ENCODE results near the gene SLC6A8.
"Not testable (repeated sequence)": the region's sequence is repeated elsewhere in the genome, so short reads cannot be mapped to it uniquely, and the experiment has no call there.

The SLC6A8 gene

DNA sequence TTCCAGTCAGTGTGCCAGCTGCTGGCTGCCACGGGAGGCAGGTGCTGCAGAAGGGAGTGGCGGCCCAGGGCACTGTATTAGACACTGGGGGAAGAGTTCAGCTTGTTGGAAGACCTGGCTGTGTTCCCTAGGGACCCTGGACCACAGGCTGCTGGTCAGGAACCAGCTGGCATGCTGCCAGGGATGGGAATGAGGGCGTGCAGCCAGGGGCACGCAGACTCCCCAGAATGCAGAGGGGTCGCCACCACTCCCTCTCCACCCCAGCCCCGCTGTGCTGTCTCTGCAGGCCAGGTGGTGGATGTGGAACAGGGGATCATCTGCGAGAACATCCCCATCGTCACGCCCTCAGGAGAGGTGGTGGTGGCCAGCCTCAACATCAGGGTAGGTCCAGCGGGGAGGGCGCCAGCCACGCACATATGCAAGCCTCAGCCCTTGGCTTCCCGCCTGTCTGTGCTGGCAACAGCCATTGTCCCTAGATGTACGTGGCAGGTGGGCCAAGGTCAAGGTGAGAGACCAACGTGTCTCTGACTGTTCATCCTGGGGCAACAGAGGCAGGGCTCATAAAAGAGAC, 49.2 kb downstream of the SLC6A8 start:
- H3K4me3 ChIP-seq (ENCODE audit: low read depth, low read length): no peak overlapping the region
- TF ChIP-seq, protein P1, sequence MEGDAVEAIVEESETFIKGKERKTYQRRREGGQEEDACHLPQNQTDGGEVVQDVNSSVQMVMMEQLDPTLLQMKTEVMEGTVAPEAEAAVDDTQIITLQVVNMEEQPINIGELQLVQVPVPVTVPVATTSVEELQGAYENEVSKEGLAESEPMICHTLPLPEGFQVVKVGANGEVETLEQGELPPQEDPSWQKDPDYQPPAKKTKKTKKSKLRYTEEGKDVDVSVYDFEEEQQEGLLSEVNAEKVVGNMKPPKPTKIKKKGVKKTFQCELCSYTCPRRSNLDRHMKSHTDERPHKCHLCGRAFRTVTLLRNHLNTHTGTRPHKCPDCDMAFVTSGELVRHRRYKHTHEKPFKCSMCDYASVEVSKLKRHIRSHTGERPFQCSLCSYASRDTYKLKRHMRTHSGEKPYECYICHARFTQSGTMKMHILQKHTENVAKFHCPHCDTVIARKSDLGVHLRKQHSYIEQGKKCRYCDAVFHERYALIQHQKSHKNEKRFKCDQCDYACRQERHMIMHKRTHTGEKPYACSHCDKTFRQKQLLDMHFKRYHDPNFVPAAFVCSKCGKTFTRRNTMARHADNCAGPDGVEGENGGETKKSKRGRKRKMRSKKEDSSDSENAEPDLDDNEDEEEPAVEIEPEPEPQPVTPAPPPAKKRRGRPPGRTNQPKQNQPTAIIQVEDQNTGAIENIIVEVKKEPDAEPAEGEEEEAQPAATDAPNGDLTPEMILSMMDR (IDR thresholded peaks at IDR 0.05; ENCODE audit: low read depth, low read length, missing control alignments): no peak
- no peak for DNase-seq (ENCODE audit: low read depth)

DNA sequence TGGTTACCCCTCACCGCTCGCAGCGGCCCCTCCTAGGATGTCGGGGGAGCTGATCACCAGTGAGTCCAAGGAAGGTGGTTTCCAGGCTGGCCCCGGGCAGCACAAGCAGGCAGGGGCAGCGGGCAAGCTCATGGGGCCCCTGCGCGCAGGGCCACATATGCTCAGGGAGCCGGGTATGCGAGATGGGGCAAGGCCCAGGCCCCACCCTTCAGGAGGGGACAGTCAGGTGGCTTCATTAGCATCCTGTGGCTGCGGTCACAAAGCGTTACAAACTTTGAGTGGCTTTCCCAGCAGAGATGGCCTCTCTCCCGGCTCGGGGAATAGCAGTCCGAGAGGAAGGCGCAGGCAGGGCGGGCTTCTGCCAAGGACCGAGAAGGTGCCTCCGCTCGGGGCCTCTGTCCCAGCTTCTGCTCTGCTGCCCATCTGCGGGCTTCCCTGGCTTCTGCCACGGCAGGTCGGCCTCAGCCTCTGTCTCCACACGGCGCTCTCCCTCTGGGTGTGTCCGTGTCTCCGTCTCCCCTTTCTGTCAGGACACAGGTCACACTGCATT, 50.4 kb downstream of the SLC6A8 start:
- no peak for DNase-seq (ENCODE audit: low read depth)
- H3K4me3 ChIP-seq (ENCODE audit: low read depth, low read length): no peak overlapping the region
- TF ChIP-seq, protein P1 (IDR thresholded peaks at IDR 0.05; ENCODE audit: low read depth, low read length, missing control alignments): no peak

DNA sequence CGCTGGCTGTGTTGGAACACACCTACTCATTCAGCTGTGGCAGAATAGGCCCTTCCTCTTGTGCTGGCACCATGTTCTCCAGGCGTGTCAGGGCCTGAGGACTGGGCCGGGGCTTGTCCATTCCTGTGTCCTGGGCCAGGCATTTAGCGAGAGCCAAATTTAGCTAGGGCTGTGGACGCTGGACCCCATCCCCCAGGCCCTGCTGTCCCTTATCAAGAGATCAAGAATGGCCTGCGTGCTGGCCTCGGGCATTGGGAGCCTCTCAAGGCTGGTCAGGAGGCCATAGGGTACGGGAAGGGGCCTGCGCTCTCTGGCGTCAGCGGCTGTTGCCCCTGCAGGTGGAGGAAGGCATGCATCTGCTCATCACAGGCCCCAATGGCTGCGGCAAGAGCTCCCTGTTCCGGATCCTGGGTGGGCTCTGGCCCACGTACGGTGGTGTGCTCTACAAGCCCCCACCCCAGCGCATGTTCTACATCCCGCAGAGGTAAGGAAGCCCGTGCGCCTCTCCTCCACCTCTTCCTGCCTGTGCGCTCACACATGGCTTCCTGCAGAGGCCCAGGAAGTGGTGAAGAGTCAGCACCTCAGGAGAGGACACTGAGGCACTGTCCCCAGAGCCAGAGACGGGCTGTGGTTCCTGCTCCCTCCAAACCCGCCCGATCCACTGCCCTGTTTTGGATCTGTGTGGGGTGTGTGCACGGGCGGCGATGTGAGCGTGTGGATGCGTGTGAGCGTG, 52.2 kb downstream of the SLC6A8 start:
- TF ChIP-seq, protein P1 (IDR thresholded peaks at IDR 0.05; ENCODE audit: low read depth, low read length, missing control alignments): no peak
- H3K4me3 ChIP-seq (ENCODE audit: low read depth, low read length): no peak overlapping the region
- no peak for DNase-seq (ENCODE audit: low read depth)

DNA sequence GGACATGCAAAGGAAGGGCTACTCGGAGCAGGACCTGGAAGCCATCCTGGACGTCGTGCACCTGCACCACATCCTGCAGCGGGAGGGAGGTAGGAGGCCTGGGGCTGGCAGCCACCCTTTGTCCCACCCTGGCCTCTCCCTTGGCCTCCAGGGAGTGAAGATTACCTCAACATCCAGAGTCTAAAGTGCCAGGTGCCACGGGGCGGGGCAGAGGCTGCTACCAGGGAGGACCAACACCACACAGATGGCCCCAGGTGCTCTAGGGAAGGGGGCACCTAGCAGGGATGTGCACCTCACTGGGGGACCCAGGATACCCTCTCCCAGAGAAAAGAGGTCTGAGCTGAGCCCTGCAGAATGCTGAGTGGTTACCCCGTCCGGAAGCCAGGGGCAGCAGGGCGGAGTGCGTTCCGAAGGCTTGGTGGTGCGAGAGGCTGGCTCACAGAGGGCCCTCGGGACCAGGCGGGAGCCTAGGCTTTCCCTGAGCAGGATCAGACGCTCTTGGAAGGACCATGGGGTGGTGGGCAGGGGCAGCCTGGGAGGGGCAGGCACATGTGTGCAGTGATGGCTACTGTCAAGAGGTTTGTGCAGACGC, 53.0 kb downstream of the SLC6A8 start:
- H3K4me3 ChIP-seq (ENCODE audit: low read depth, low read length): no peak overlapping the region
- TF ChIP-seq, protein P1 (IDR thresholded peaks at IDR 0.05; ENCODE audit: low read depth, low read length, missing control alignments): no peak
- DNase-seq (ENCODE audit: low read depth): no peak

DNA sequence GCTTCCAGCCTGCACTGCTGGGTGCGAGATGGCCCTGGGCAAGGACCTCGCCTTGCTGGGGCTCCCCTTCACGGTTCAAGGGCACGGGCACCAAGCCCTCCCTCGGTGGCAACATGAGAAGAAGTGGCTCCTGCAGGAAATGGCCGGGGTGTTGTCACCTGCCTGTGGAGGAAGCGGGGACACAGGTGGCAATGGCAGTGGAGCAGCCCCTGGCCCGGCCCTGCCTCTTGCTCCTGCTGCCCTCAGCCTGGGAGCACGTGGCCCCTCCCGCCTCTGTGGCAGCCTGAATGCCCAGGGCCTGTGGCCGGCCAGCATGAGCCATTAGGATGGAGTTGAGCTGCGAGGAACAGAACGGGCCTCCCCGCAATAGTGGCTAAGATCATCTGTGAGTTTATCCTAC, 53.7 kb downstream of the SLC6A8 start:
- DNase-seq (ENCODE audit: low read depth): no peak
- TF ChIP-seq, protein P1 (IDR thresholded peaks at IDR 0.05; ENCODE audit: low read depth, low read length, missing control alignments): no peak
- no peak overlapping the region for H3K4me3 ChIP-seq (ENCODE audit: low read depth, low read length)

DNA sequence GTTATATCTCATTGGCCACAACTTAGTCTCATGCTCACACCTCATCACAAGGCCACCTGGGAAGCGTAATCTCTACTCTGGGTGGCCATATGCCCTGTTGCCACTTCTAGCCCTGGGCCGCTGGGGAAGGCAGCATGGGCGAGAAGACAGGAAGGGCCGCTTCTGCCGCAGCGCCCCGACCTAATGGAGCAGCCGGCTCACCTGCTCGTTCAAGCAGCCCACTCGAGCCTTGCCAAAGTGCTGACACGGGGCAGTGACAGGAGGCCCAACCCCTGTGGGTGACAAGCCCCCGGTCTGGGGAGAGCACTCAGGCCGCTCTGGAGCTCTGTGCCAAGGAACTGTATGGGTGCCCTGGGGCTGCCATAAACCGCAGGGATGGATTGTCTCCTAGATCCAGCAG, 54.4 kb downstream of the SLC6A8 start:
- DNase-seq (ENCODE audit: low read depth); H3K4me3 ChIP-seq (ENCODE audit: low read depth, low read length): not testable (repeated sequence)

DNA sequence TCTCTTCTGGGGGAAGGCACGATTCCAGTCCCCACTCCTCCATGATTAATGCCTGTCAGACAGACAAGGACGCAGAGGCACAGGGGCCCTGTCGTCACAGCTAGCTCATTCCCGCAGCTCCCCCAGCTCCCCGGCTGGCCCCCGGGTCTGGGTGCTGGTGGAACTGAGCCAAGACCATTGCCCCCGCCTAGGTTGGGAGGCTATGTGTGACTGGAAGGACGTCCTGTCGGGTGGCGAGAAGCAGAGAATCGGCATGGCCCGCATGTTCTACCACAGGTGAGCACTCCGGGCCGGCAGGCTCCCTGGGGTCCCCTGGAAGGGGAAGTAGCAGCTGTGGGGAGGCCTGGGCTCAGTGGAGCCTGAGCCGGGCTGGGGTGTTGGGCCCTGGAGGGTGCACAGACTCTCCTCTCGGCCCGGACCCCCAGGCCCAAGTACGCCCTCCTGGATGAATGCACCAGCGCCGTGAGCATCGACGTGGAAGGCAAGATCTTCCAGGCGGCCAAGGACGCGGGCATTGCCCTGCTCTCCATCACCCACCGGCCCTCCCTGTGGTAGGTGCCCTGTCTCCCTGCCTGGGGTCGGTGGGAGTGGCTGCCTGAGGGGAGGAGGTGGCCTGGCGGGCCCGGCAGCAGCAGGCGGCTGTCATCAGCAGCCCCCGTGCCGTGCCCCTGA, 55.2 kb downstream of the SLC6A8 start:
- not testable (repeated sequence) for DNase-seq (ENCODE audit: low read depth); H3K4me3 ChIP-seq (ENCODE audit: low read depth, low read length)

DNA sequence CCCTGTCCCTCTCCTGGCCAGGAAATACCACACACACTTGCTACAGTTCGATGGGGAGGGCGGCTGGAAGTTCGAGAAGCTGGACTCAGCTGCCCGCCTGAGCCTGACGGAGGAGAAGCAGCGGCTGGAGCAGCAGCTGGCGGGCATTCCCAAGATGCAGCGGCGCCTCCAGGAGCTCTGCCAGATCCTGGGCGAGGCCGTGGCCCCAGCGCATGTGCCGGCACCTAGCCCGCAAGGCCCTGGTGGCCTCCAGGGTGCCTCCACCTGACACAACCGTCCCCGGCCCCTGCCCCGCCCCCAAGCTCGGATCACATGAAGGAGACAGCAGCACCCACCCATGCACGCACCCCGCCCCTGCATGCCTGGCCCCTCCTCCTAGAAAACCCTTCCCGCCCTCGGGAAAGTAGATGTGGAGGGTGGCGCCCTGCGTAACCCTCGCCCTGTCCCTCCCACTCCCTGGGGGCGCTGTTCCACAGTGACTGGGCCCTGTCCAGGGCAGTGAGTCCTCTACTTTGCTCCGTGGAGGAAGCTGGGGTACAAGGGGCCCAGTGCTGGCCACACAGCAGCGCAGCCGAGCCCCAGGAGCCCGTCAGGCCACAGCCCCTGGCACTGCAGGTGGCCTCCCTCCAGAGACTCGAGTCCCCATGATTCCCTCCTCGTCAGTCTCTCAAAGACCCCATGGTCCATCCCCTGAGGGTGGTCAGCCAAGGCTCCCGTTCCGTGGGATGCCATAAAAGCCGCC, 55.9 kb downstream of the SLC6A8 start:
- DNase-seq (ENCODE audit: low read depth): not testable (repeated sequence)

More for the DNA sequence above, 55.9 kb downstream of the SLC6A8 start:
- not testable (repeated sequence) for H3K4me3 ChIP-seq (ENCODE audit: low read depth, low read length)

Measured in GM12864 (cell line).